Panc1 (cell line): ENCODE data around the gene PCK2. TPM values are rescaled to one million over a fixed set of nuclear protein-coding genes. Genes with fewer than 3 reads are reported as not detected.
A peak's percentile ranks its signal among the peaks of the same experiment; 100 is the strongest.

Experiments used
- ATAC-seq: fragments of 200-7000 bp; cut with Tn5 transposase; 2 replicates; pipeline ENCODE4 v1.9.1; 2020; ENCODE audit warnings: mild to moderate bottlenecking, moderate library complexity
- BruUV-seq: library from RNA; stranded (reverse); fragments of 400-500 nt; replicated peaks from 2 replicates; lab custom pipeline; 2021; lab: Mats Ljungman, UMichigan
- CTCF ChIA-PET: fragments of 300-600 bp; sonication (Branson Sonifier 250); formaldehyde crosslinking; loops from one replicate; lab custom pipeline; 2022; ENCODE audit warnings: antibody characterized with exemption; lab: Charles Lee
- POLR2A ChIA-PET: fragments of 300-600 bp; sonication (Branson Sonifier 250); formaldehyde crosslinking; loops from one replicate; lab custom pipeline; 2022; ENCODE audit warnings: antibody characterized with exemption; lab: Charles Lee
- DNase-seq: peaks from one replicate; pipeline ENCODE4 v3.0.0-alpha.2; 2010; ENCODE audit warnings: low read depth, low spot score
- H3K27ac ChIP-seq: 2 replicates; pipeline ENCODE4 v1.5.1; 2011; ENCODE audit warnings: mild to moderate bottlenecking, low read length, inconsistent platforms
- H3K27me3 ChIP-seq: fragments of 200-500 bp; sonication (Bioruptor generic); 2 replicates; pipeline ENCODE4 v1.6.0; 2014; ENCODE audit warnings: low read length, inconsistent platforms; ENCODE audit not compliant: control insufficient read depth, insufficient read depth
- H3K36me3 ChIP-seq: fragments of 200-500 bp; sonication (Bioruptor generic); 2 replicates; pipeline ENCODE4 v1.5.1; 2014; ENCODE audit warnings: inconsistent platforms, mild to moderate bottlenecking, low read length, moderate library complexity; ENCODE audit not compliant: control insufficient read depth, insufficient read depth
- H3K4me1 ChIP-seq: 2 replicates; pipeline ENCODE4 v1.5.1; 2011; ENCODE audit warnings: inconsistent platforms, mild to moderate bottlenecking, low read length, moderate library complexity; ENCODE audit not compliant: control insufficient read depth, insufficient read depth
- H3K4me3 ChIP-seq, 2 experiments: 2 replicates each; pipeline ENCODE4 v1.5.1; 2011 to 2012; ENCODE audit warnings: low read depth in 2 of 2, low read length in 2 of 2, mild to moderate bottlenecking in 2 of 2, inconsistent platforms in 1 of 2, moderate library complexity in 1 of 2
- H3K9me3 ChIP-seq: fragments of 200-500 bp; sonication (Bioruptor generic); 2 replicates; pipeline ENCODE4 v1.5.1; 2014; ENCODE audit warnings: low read depth, mild to moderate bottlenecking, inconsistent platforms, low read length, moderate library complexity; ENCODE audit not compliant: control insufficient read depth, insufficient read depth
- CTCF ChIP-seq: fragments of 450-650 bp; IDR thresholded peaks from 2 replicates; pipeline ENCODE4 v1.5.1; 2017; ENCODE audit warnings: mild to moderate bottlenecking
- POLR2AphosphoS5 ChIP-seq: IDR thresholded peaks from 2 replicates; pipeline ENCODE4 v1.6.1; 2012; ENCODE audit warnings: mild to moderate bottlenecking, low read depth, low read length, moderate library complexity
- REST ChIP-seq, 2 experiments: IDR thresholded peaks; 2 replicates each; pipeline ENCODE4 v1.6.1; 2011 to 2012; ENCODE audit warnings: low read depth in 2 of 2, control low read depth in 1 of 2, low read length in 1 of 2, mild to moderate bottlenecking in 1 of 2, moderate library complexity in 1 of 2; ENCODE audit not compliant: insufficient read depth in 1 of 2
- SIN3A ChIP-seq: IDR thresholded peaks from 2 replicates; pipeline ENCODE4 v1.6.1; 2012; ENCODE audit warnings: low read depth, mild to moderate bottlenecking, low read length, moderate library complexity, borderline replicate concordance; ENCODE audit not compliant: insufficient read depth
- TCF7L2 ChIP-seq: IDR thresholded peaks from 2 replicates; pipeline ENCODE4 v1.6.1; 2011; ENCODE audit warnings: mild to moderate bottlenecking, low read depth, low read length, inconsistent platforms
- in situ Hi-C: cut with HindIII; loops from 2 replicates; pipeline ENCODE4 v1.10.0; 2016; ENCODE audit warnings: low sequenced_read_pairs, low pct_unique_long_range_greater_than_20kb
- intact Hi-C: fragments of 100-400 bp; cut with micrococcal nuclease; formaldehyde crosslinking; loops from one replicate; pipeline ENCODE4 v1.10.0; 2022; ENCODE audit not compliant: unreplicated experiment
- total RNA-seq: library from RNA; stranded (reverse); gene quantifications from one replicate; pipeline ENCODE4 v1.2.1, GENCODE V29; 2021; ENCODE audit not compliant: unreplicated experiment

The PCK2 gene
- total RNA-seq, 1 experiment from 2014 or later, result 24.5 TPM

GRCh38 chr14:24081739-24082211 is 12.3 kb upstream of the PCK2 start:
- peak overlapping the region; percentile 55 to 64 for H3K4me3 ChIP-seq
- CTCF ChIA-PET, result interaction anchor here (0.9 kb wide), 1 partner anchor 9 kb away, joined by 5 read pairs; no protein-coding TSS in a partner anchor
- H3K27me3 ChIP-seq, result no peaks in the 10 kb centered on the region
- ATAC-seq (no peak), DNase-seq (no peak)
- intact Hi-C loops (no loop called here), in situ Hi-C loops (no loop called here)
- H3K9me3 ChIP-seq, result no peaks in the 10 kb centered on the region
- POLR2A ChIA-PET, result no interaction called here
- no peaks in the 10 kb centered on the region; the same call in 1 of the 2 replicates for H3K36me3 ChIP-seq
- no TSS peak for BruUV-seq
- peak overlapping the region; percentile 42; the same call in 1 of the 2 replicates for H3K27ac ChIP-seq
- TF ChIP-seq CTCF (no peak), POLR2AphosphoS5 (no peak), REST (IDR thresholded peaks at IDR 0.05; ENCODE audit: insufficient read depth in 1 of 2, low read depth in 2 of 2, low read length in 1 of 2) (no peak), TCF7L2 (no peak), SIN3A (no peak)
- peaks cover 9% of the 10 kb centered on the region; the same call in 1 of the 2 replicates for H3K4me1 ChIP-seq

GRCh38 chr14:24082411-24083080 is 11.6 kb upstream of the PCK2 start:
- Histone ChIP-seq H3K4me3 (no peak overlapping the region), H3K27ac (no peak overlapping the region), H3K4me1 (peaks cover 9% of the 10 kb centered on the region; the same call in 1 of the 2 replicates), H3K9me3 (no peaks in the 10 kb centered on the region), H3K36me3 (no peaks in the 10 kb centered on the region; the same call in 1 of the 2 replicates), H3K27me3 (no peaks in the 10 kb centered on the region)
- in situ Hi-C loops, result no loop called here
- intact Hi-C loops, result no loop called here
- ChIA-PET POLR2A (no interaction called here), CTCF (no interaction called here)
- DNase-seq, result no peak
- TF ChIP-seq SIN3A, result no peak
- no peak for TF ChIP-seq CTCF
- TF ChIP-seq TCF7L2, result no peak
- TF ChIP-seq POLR2AphosphoS5, result no peak
- TF ChIP-seq REST (IDR thresholded peaks at IDR 0.05; ENCODE audit: insufficient read depth in 1 of 2, low read depth in 2 of 2, low read length in 1 of 2), result no peak
- ATAC-seq, result no peak
- BruUV-seq, result no TSS peak
